ENCODE results near the gene ARHGAP40.
A peak's percentile ranks its signal among the peaks of the same experiment; 100 is the strongest.

Gene ARHGAP40

DNA sequence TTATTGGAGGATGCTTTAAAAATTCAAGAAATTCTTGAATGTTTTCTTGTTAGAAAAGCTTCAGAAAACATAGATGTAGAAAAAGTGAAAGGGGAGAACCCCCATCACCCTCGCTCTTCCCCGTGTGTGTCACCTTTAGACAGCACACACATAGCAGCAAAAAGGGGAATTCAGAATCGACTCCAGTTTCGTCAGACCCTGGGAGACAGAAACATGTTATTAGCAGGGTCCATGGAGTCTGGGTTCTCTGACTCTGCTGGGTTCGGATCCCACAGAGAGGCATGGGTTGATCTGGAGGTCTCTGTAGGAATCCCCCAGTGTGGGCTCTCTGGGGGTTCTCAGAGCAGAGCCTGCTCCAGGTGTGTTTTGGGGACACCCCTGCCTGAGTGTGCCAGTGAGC is 43.7 kb downstream of the ARHGAP40 start:
- H3K9me3 ChIP-seq (ENCODE audit: control insufficient read depth, low read length) = no peaks in the 10 kb centered on the region
- H3K27me3 ChIP-seq (replicated peaks; ENCODE audit: control insufficient read depth, insufficient read depth, low read length, poor library complexity, severe bottlenecking) = peaks cover 8% of the 10 kb centered on the region
- no peak overlapping the region for H3K27ac ChIP-seq (ENCODE audit: insufficient read depth, low read length, poor library complexity, severe bottlenecking)
- no peak for DNase-seq
- H3K4me1 ChIP-seq (ENCODE audit: control insufficient read depth, insufficient read depth, low read length, poor library complexity, severe bottlenecking) = peaks cover 4% of the 10 kb centered on the region
- H3K4me3 ChIP-seq (ENCODE audit: insufficient read depth, low read depth, low read length, poor library complexity, severe bottlenecking) = no peak overlapping the region
- H3K36me3 ChIP-seq (ENCODE audit: control insufficient read depth, insufficient read depth, low read length) = no peaks in the 10 kb centered on the region

DNA sequence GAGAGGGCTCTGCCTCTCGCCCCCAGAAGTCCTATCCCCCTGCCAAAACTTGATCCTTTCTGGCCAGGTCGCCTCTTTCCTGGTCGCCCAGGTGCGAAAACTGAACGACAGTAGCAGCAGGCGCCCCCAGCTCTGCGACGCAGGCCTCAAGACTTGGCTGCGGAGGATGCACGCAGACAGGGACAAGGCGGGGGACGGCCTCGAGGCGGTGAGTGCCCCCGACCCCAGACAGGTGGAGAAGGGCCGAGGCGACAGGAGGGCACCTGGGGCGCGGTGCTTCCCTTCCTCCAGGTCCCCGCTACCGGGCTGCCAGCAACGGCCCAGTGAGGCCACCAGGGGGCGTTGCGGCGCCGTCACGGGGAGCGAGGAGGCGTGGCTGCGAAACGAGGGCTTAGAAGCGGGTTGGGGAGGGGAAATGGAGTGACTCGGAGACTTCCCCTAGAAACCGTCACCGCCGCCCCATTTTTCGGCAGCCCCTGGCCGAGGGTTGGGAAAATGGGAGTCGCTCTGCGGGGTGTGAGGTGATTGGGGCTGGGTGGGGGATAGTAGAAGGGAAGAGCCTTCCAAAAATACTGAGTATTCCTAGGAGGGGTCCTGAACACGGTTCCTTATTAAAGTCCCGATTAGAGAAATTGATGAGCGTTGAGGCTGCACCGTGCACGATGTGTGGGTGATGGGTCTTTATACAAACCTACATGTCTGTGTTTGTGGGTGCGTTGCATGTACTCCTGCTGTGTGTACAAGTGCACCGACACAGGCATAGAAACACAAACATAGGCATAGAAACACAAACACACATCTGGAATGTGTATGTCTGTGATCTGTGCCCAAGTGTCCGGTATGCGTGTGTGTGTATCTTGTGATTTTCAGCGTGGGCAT is 44.6 kb downstream of the ARHGAP40 start:
- H3K36me3 ChIP-seq (ENCODE audit: control insufficient read depth, insufficient read depth, low read length) = no peaks in the 10 kb centered on the region
- H3K27ac ChIP-seq (ENCODE audit: insufficient read depth, low read length, poor library complexity, severe bottlenecking) = no peak overlapping the region
- H3K27me3 ChIP-seq (replicated peaks; ENCODE audit: control insufficient read depth, insufficient read depth, low read length, poor library complexity, severe bottlenecking) = peaks cover 8% of the 10 kb centered on the region
- H3K9me3 ChIP-seq (ENCODE audit: control insufficient read depth, low read length) = no peaks in the 10 kb centered on the region
- DNase-seq = peak; percentile 80 to 84 (median 81)
- H3K4me3 ChIP-seq (ENCODE audit: insufficient read depth, low read depth, low read length, poor library complexity, severe bottlenecking) = peak overlapping the region; percentile 23
- peaks cover 4% of the 10 kb centered on the region for H3K4me1 ChIP-seq (ENCODE audit: control insufficient read depth, insufficient read depth, low read length, poor library complexity, severe bottlenecking)

DNA sequence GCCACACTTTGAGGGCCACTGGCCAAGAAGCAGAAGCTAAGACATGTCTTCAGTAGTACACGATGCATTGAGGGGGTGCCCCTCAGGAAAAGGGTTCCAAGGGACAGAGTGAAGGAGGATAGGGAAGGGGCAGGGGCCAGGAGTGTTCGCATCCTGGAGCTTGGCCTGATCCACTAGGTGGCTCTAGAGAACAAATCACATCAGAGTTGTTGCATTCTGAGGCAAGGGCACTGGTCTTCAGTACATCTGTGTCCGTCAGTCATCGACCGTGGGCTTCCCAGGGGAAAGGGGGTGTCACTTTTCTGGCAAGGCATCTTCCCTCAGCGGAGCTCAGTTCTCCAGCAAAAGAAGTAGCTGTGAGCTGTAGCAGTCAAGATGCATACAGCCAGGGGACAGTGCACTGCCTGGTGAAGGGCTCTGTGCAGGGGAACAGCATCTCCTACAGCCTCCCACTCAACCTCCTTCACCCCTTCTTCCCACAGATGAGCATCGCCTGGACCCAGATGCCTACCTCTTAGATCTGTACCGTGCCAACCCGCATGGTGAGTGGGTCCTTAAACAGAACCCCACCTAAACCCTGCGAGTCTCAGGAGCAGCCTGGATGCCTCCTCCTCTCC is 47.8 kb downstream of the ARHGAP40 start:
- no peak for DNase-seq
- peaks cover 8% of the 10 kb centered on the region for H3K27me3 ChIP-seq (replicated peaks; ENCODE audit: control insufficient read depth, insufficient read depth, low read length, poor library complexity, severe bottlenecking)
- H3K4me3 ChIP-seq (ENCODE audit: insufficient read depth, low read depth, low read length, poor library complexity, severe bottlenecking) = no peak overlapping the region
- H3K36me3 ChIP-seq (ENCODE audit: control insufficient read depth, insufficient read depth, low read length) = no peaks in the 10 kb centered on the region
- H3K9me3 ChIP-seq (ENCODE audit: control insufficient read depth, low read length) = no peaks in the 10 kb centered on the region
- no peak overlapping the region for H3K27ac ChIP-seq (ENCODE audit: insufficient read depth, low read length, poor library complexity, severe bottlenecking)
- peaks cover 4% of the 10 kb centered on the region for H3K4me1 ChIP-seq (ENCODE audit: control insufficient read depth, insufficient read depth, low read length, poor library complexity, severe bottlenecking)

DNA sequence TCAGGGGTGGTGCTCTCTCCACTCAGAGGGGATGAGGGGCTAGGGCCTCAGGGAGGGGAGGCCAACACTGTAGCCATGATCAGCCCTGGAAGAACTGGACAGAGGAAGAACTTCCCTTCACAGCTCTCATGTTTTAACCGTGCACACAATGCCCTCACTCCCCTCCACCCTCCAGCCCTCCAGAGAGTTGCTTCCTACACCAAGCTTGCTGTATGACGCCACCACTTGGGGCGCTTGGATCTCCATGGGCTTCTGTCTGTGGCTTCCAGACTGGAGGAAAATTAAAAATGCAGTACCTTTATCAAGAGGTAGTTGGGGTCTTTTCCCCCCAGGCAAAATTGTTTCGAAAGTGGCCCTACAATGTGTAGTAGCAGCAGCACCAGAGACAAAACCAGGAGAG is 48.4 kb downstream of the ARHGAP40 start:
- Histone ChIP-seq H3K4me1 (ENCODE audit: control insufficient read depth, insufficient read depth, low read length, poor library complexity, severe bottlenecking) (peaks cover 4% of the 10 kb centered on the region), H3K9me3 (ENCODE audit: control insufficient read depth, low read length) (no peaks in the 10 kb centered on the region), H3K27ac (ENCODE audit: insufficient read depth, low read length, poor library complexity, severe bottlenecking) (no peak overlapping the region), H3K27me3 (replicated peaks; ENCODE audit: control insufficient read depth, insufficient read depth, low read length, poor library complexity, severe bottlenecking) (peaks cover 8% of the 10 kb centered on the region), H3K4me3 (ENCODE audit: insufficient read depth, low read depth, low read length, poor library complexity, severe bottlenecking) (no peak overlapping the region), H3K36me3 (ENCODE audit: control insufficient read depth, insufficient read depth, low read length) (no peaks in the 10 kb centered on the region)
- no peak for DNase-seq

DNA sequence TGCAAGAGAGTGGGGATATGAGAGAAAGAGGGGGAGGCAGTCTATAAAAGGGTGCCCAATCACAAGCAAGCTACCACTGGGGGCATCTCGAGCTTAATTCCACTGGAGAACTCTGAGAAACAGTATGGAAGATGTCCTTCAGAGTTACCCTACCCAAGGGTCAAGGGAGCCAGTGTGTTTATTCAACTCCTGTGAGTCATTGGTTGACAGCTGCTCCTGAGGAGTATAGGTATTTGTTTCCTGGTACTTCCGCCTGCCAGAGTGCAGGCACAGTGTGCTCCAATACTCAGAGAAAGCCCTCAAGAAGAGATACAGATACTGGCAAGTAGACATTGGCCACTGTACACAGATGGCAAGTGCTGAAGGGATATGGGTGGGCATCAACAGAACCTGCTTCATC is 49.5 kb downstream of the ARHGAP40 start:
- H3K36me3 ChIP-seq (ENCODE audit: control insufficient read depth, insufficient read depth, low read length) = no peaks in the 10 kb centered on the region
- H3K9me3 ChIP-seq (ENCODE audit: control insufficient read depth, low read length) = no peaks in the 10 kb centered on the region
- peaks cover 4% of the 10 kb centered on the region for H3K4me1 ChIP-seq (ENCODE audit: control insufficient read depth, insufficient read depth, low read length, poor library complexity, severe bottlenecking)
- no peak overlapping the region for H3K27ac ChIP-seq (ENCODE audit: insufficient read depth, low read length, poor library complexity, severe bottlenecking)
- no peak overlapping the region for H3K4me3 ChIP-seq (ENCODE audit: insufficient read depth, low read depth, low read length, poor library complexity, severe bottlenecking)
- no peaks in the 10 kb centered on the region for H3K27me3 ChIP-seq (replicated peaks; ENCODE audit: control insufficient read depth, insufficient read depth, low read length, poor library complexity, severe bottlenecking)
- no peak for DNase-seq

DNA sequence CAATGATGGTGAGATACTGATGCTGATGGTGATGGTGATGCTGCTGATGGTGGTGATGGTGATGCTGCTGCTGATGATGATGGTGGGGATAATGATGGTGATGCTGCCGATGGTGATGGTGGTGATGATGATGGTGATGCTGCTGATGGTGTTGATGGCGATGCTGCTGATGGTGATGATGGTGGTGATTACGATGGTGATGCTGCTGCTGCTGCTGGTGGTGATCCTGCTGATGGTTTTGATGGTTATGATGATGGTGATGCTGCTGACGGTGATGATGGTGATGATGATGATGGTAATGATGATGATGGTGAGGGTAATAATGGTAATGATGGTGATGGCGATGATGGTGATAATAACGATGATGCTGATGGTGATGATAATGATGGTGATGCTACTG is 50.0 kb downstream of the ARHGAP40 start:
- H3K4me1 ChIP-seq (ENCODE audit: control insufficient read depth, insufficient read depth, low read length, poor library complexity, severe bottlenecking) = peaks cover under 1% of the 10 kb centered on the region
- H3K9me3 ChIP-seq (ENCODE audit: control insufficient read depth, low read length) = no peaks in the 10 kb centered on the region
- no peaks in the 10 kb centered on the region for H3K27me3 ChIP-seq (replicated peaks; ENCODE audit: control insufficient read depth, insufficient read depth, low read length, poor library complexity, severe bottlenecking)
- no peak overlapping the region for H3K27ac ChIP-seq (ENCODE audit: insufficient read depth, low read length, poor library complexity, severe bottlenecking)
- no peaks in the 10 kb centered on the region for H3K36me3 ChIP-seq (ENCODE audit: control insufficient read depth, insufficient read depth, low read length)
- no peak for DNase-seq
- no peak overlapping the region for H3K4me3 ChIP-seq (ENCODE audit: insufficient read depth, low read depth, low read length, poor library complexity, severe bottlenecking)

DNA sequence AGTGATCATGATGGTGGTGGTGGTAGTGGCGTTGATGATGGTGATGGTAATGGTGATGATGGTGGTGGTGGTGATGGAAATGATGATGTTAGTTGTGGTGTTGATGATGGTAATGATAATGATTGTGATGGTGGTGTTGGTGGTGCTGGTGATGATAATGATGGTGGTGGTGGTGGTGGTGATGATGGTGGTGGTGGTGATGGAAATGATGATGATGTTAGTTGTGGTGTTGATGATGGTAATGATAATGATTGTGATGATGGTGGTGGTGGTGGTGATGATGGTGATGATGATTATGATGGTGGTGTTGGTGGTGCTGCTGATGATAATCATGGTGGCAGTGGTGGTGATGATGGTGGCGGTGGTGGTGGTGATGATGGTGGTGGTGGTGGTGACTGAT is 51.4 kb downstream of the ARHGAP40 start:
- H3K4me1 ChIP-seq (ENCODE audit: control insufficient read depth, insufficient read depth, low read length, poor library complexity, severe bottlenecking) = no peaks in the 10 kb centered on the region
- H3K27ac ChIP-seq (ENCODE audit: insufficient read depth, low read length, poor library complexity, severe bottlenecking) = no peak overlapping the region
- DNase-seq = no peak
- H3K27me3 ChIP-seq (replicated peaks; ENCODE audit: control insufficient read depth, insufficient read depth, low read length, poor library complexity, severe bottlenecking) = no peaks in the 10 kb centered on the region
- H3K9me3 ChIP-seq (ENCODE audit: control insufficient read depth, low read length) = no peaks in the 10 kb centered on the region
- H3K36me3 ChIP-seq (ENCODE audit: control insufficient read depth, insufficient read depth, low read length) = no peaks in the 10 kb centered on the region
- no peak overlapping the region for H3K4me3 ChIP-seq (ENCODE audit: insufficient read depth, low read depth, low read length, poor library complexity, severe bottlenecking)

DNA sequence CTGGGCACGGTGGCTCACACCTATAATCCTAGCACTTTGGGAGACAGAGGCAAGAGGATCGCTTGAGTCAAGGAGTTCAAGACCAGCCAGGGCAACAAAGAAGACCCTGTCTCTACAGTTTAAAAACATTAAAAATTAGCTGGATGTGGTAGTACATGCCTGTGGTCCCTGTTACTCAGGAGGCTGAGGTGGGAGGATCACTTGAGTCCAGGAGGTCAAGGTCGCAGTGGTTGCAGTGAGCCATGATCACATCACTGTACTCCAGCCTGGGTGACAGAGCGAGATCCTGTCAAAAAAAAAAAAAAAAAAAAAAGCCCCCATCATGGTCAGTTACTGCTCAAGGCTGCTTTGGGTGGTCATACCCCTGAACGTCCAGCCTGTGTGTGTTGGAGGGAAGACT is 55.8 kb downstream of the ARHGAP40 start:
- Histone ChIP-seq H3K27me3 (replicated peaks; ENCODE audit: control insufficient read depth, insufficient read depth, low read length, poor library complexity, severe bottlenecking) (peaks cover 6% of the 10 kb centered on the region), H3K27ac (ENCODE audit: insufficient read depth, low read length, poor library complexity, severe bottlenecking) (no peak overlapping the region), H3K9me3 (ENCODE audit: control insufficient read depth, low read length) (no peaks in the 10 kb centered on the region), H3K4me1 (ENCODE audit: control insufficient read depth, insufficient read depth, low read length, poor library complexity, severe bottlenecking) (no peaks in the 10 kb centered on the region), H3K4me3 (ENCODE audit: insufficient read depth, low read depth, low read length, poor library complexity, severe bottlenecking) (no peak overlapping the region), H3K36me3 (ENCODE audit: control insufficient read depth, insufficient read depth, low read length) (no peaks in the 10 kb centered on the region)
- DNase-seq = no peak

DNA sequence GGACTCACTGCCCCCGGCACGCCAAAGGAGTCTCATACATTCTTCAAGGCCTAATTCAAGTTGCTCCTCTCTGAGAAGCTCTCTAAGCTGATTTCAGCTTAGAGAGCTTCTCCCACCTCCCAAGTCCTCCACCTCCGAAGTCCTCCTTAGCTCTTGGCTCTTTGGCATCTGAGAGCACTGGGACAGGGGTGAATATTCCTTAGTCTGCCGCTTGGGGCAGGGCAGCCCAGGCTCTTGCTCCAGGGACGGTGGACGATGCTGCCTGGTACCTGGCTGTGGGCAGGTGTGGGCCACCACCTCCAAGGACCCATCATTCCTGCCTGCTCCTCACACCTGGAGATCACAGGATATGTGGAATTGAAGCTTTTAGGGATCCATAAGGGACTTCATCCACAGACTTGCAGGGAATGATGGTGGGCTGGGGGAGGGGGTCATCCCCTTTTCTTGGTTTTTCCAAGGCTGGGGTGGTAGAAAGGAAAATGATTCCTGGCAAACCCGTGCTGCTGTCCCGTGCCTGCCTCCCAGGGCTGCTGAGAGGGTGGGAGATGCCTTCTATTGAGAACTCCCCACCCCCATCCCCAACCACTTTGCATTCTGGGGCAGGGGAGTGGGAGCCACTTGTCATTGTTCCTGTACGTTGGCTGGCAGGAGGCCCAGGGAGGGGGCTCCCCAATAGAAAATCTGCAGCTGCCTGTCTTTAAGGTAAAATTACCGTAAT is 57.4 kb downstream of the ARHGAP40 start:
- DNase-seq = no peak
- H3K4me3 ChIP-seq (ENCODE audit: insufficient read depth, low read depth, low read length, poor library complexity, severe bottlenecking) = no peak overlapping the region
- no peaks in the 10 kb centered on the region for H3K36me3 ChIP-seq (ENCODE audit: control insufficient read depth, insufficient read depth, low read length)
- H3K27ac ChIP-seq (ENCODE audit: insufficient read depth, low read length, poor library complexity, severe bottlenecking) = no peak overlapping the region
- no peaks in the 10 kb centered on the region for H3K4me1 ChIP-seq (ENCODE audit: control insufficient read depth, insufficient read depth, low read length, poor library complexity, severe bottlenecking)
- no peaks in the 10 kb centered on the region for H3K9me3 ChIP-seq (ENCODE audit: control insufficient read depth, low read length)
- peaks cover 10% of the 10 kb centered on the region for H3K27me3 ChIP-seq (replicated peaks; ENCODE audit: control insufficient read depth, insufficient read depth, low read length, poor library complexity, severe bottlenecking)

DNA sequence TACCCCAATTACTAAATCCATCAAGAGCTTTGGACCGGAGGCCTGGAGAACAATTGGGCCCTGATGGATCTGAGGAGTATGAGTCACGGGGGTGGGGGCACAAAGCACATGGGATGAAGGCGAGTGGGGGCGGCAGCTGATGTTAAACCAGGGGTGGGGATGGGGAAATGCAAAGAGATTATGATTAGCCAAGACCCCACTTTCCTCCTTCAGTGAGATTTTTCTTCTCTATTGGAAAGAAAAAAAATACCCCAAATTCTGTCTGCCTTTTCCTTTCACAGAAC is 57.9 kb downstream of the ARHGAP40 start:
- H3K36me3 ChIP-seq (ENCODE audit: control insufficient read depth, insufficient read depth, low read length) = no peaks in the 10 kb centered on the region
- H3K27me3 ChIP-seq (replicated peaks; ENCODE audit: control insufficient read depth, insufficient read depth, low read length, poor library complexity, severe bottlenecking) = peaks cover 15% of the 10 kb centered on the region
- no peaks in the 10 kb centered on the region for H3K9me3 ChIP-seq (ENCODE audit: control insufficient read depth, low read length)
- no peak for DNase-seq
- no peak overlapping the region for H3K27ac ChIP-seq (ENCODE audit: insufficient read depth, low read length, poor library complexity, severe bottlenecking)
- H3K4me3 ChIP-seq (ENCODE audit: insufficient read depth, low read depth, low read length, poor library complexity, severe bottlenecking) = no peak overlapping the region
- H3K4me1 ChIP-seq (ENCODE audit: control insufficient read depth, insufficient read depth, low read length, poor library complexity, severe bottlenecking) = no peaks in the 10 kb centered on the region

All from effector memory CD4-positive, alpha-beta T cell (primary cell).